ENCODE data around the gene INO80D.

DNA sequence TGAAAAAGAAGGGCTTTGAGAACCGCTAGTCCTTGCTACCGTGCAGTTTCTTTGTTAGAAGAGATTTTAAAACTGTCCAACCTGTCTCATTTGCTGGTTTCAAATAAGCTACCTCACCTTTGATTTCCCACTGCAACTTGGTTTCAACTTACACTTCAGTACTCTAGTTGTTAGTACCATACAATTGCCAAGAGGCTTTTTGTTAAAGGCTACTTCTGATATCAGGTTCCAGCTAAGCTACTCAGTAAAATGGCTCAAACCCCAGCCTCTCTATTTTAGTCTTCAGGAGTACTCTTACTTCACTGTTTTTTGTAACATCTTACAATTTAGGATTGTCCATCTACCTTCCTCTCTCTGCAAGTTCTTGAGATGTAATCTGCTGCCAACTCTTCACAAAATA, 91.6 kb downstream of the INO80D start:
- no peak for TF ChIP-seq EZH2 (IDR thresholded peaks at IDR 0.05)
- no peak for TF ChIP-seq EZH2phosphoT487 (IDR thresholded peaks at IDR 0.05)
- TF ChIP-seq CTCF (IDR thresholded peaks at IDR 0.05): no peak
